ENCODE measurements around the gene EIF2B2. TPM values are rescaled to one million over a fixed set of nuclear protein-coding genes. Genes with fewer than 3 reads are reported as not detected.

The EIF2B2 gene
- total and polyA plus RNA-seq, 2 of the 13 experiments (the other 11 are each of a cell fraction or from before 2014, with no cell fraction given): 54.4 to 78.6 TPM

- TF ChIP-seq, protein P1, sequence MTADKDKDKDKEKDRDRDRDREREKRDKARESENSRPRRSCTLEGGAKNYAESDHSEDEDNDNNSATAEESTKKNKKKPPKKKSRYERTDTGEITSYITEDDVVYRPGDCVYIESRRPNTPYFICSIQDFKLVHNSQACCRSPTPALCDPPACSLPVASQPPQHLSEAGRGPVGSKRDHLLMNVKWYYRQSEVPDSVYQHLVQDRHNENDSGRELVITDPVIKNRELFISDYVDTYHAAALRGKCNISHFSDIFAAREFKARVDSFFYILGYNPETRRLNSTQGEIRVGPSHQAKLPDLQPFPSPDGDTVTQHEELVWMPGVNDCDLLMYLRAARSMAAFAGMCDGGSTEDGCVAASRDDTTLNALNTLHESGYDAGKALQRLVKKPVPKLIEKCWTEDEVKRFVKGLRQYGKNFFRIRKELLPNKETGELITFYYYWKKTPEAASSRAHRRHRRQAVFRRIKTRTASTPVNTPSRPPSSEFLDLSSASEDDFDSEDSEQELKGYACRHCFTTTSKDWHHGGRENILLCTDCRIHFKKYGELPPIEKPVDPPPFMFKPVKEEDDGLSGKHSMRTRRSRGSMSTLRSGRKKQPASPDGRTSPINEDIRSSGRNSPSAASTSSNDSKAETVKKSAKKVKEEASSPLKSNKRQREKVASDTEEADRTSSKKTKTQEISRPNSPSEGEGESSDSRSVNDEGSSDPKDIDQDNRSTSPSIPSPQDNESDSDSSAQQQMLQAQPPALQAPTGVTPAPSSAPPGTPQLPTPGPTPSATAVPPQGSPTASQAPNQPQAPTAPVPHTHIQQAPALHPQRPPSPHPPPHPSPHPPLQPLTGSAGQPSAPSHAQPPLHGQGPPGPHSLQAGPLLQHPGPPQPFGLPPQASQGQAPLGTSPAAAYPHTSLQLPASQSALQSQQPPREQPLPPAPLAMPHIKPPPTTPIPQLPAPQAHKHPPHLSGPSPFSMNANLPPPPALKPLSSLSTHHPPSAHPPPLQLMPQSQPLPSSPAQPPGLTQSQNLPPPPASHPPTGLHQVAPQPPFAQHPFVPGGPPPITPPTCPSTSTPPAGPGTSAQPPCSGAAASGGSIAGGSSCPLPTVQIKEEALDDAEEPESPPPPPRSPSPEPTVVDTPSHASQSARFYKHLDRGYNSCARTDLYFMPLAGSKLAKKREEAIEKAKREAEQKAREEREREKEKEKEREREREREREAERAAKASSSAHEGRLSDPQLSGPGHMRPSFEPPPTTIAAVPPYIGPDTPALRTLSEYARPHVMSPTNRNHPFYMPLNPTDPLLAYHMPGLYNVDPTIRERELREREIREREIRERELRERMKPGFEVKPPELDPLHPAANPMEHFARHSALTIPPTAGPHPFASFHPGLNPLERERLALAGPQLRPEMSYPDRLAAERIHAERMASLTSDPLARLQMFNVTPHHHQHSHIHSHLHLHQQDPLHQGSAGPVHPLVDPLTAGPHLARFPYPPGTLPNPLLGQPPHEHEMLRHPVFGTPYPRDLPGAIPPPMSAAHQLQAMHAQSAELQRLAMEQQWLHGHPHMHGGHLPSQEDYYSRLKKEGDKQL (CRISPR knock-in tag; IDR thresholded peaks at IDR 0.05; ENCODE audit: low read depth): 0 out of 2 replicates have a peak, but pooled peaks have one; percentile 30
- TF ChIP-seq ARNT (IDR thresholded peaks at IDR 0.05) (no peak), REPIN1 (CRISPR knock-in tag; IDR thresholded peaks at IDR 0.05; ENCODE audit: borderline replicate concordance, low read depth) (0 out of 2 replicates have a peak, but pooled peaks have one; percentile 26), ZNF878 (CRISPR knock-in tag; IDR thresholded peaks at IDR 0.05) (no peak), ZSCAN25 (CRISPR knock-in tag; IDR thresholded peaks at IDR 0.05) (no peak), ZNF746 (CRISPR knock-in tag; IDR thresholded peaks at IDR 0.05) (no peak), MYNN (CRISPR knock-in tag; IDR thresholded peaks at IDR 0.05; ENCODE audit: low read depth) (no peak), DNMT1 (CRISPR knock-in tag; IDR thresholded peaks at IDR 0.05) (no peak), RNF2 (conservative IDR thresholded peaks at IDR 0.05; ENCODE audit: low read depth) (no peak), ZNF543 (CRISPR knock-in tag; IDR thresholded peaks at IDR 0.05) (0 out of 2 replicates have a peak, but pooled peaks have one; percentile 47), ZMYM4 (CRISPR knock-in tag; IDR thresholded peaks at IDR 0.05) (peak; percentile 43), SAP130 (CRISPR knock-in tag; IDR thresholded peaks at IDR 0.05; ENCODE audit: low read depth) (peak; percentile 96), HNRNPUL1 (IDR thresholded peaks at IDR 0.05; ENCODE audit: low read depth, low read length) (no peak), ZFP36L1 (CRISPR knock-in tag; IDR thresholded peaks at IDR 0.05) (no peak), KDM6A (CRISPR knock-in tag; IDR thresholded peaks at IDR 0.05; ENCODE audit: low read depth) (no peak), KDM4B (CRISPR knock-in tag; IDR thresholded peaks at IDR 0.05) (no peak)
- TF ChIP-seq, protein P2, sequence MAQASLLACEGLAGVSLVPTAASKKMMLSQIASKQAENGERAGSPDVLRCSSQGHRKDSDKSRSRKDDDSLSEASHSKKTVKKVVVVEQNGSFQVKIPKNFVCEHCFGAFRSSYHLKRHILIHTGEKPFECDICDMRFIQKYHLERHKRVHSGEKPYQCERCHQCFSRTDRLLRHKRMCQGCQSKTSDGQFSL (CRISPR knock-in tag; IDR thresholded peaks at IDR 0.05): peak; percentile 64; the same call in 1 of the 2 replicates
- TF ChIP-seq, protein P3, sequence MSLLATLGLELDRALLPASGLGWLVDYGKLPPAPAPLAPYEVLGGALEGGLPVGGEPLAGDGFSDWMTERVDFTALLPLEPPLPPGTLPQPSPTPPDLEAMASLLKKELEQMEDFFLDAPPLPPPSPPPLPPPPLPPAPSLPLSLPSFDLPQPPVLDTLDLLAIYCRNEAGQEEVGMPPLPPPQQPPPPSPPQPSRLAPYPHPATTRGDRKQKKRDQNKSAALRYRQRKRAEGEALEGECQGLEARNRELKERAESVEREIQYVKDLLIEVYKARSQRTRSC (CRISPR knock-in tag; IDR thresholded peaks at IDR 0.05; ENCODE audit: low read depth): no peak
- TF ChIP-seq, protein P4, sequence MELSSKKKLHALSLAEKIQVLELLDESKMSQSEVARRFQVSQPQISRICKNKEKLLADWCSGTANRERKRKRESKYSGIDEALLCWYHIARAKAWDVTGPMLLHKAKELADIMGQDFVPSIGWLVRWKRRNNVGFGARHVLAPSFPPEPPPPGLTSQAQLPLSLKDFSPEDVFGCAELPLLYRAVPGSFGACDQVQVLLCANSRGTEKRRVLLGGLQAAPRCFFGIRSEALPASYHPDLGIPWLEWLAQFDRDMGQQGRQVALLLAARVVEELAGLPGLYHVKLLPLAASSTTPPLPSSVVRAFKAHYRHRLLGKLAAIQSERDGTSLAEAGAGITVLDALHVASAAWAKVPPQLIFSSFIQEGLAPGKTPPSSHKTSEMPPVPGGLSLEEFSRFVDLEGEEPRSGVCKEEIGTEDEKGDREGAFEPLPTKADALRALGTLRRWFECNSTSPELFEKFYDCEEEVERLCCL (CRISPR knock-in tag; IDR thresholded peaks at IDR 0.05; ENCODE audit: borderline replicate concordance): no peak
- TF ChIP-seq, protein P5, sequence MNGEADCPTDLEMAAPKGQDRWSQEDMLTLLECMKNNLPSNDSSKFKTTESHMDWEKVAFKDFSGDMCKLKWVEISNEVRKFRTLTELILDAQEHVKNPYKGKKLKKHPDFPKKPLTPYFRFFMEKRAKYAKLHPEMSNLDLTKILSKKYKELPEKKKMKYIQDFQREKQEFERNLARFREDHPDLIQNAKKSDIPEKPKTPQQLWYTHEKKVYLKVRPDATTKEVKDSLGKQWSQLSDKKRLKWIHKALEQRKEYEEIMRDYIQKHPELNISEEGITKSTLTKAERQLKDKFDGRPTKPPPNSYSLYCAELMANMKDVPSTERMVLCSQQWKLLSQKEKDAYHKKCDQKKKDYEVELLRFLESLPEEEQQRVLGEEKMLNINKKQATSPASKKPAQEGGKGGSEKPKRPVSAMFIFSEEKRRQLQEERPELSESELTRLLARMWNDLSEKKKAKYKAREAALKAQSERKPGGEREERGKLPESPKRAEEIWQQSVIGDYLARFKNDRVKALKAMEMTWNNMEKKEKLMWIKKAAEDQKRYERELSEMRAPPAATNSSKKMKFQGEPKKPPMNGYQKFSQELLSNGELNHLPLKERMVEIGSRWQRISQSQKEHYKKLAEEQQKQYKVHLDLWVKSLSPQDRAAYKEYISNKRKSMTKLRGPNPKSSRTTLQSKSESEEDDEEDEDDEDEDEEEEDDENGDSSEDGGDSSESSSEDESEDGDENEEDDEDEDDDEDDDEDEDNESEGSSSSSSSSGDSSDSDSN (CRISPR knock-in tag; IDR thresholded peaks at IDR 0.05): peak; percentile 52
These were observed at the start of gene EIF2B2 (continued) for GRCh38 chr14:75002392-75003249.

Measured in HepG2 (cell line).